Erythroblast (primary cell): ENCODE data around the gene SALL4.

Source experiments
- GATA1 ChIP-seq: IDR thresholded peaks from 2 replicates; pipeline ENCODE4 v1.6.1; 2011; ENCODE audit warnings: low read depth, mild to moderate bottlenecking, control low read depth, low read length, moderate library complexity
- POLR2A ChIP-seq: IDR thresholded peaks from 2 replicates; pipeline ENCODE4 v1.6.1; 2011; ENCODE audit warnings: mild to moderate bottlenecking, low read length

DNA sequence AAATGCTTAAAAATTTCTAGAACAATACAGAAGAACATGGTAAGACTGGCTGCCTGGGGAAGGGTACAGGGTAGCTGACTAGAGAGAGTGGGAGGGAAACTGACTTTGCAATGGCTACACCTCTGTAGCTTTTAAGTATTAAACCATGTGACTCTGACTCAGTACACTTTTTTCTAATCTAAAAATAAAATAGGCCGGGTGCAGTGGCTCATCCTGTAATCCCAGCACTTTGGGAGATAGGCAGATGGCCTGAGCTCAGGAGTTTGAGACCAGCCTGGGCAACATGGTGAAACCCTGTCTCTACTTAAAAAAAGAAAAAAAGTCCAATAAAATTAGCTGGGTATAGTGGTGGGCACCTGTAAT is 52.7 kb downstream of the SALL4 start:
- TF ChIP-seq POLR2A (no peak), GATA1 (no peak)
